GM12878 (cell line): Measurements from ENCODE around the gene MPZL1. TPM values are rescaled to one million over a fixed set of nuclear protein-coding genes. Genes with fewer than 3 reads are reported as not detected.

Experiments
- ASH2L ChIP-seq: fragments of 300-600, 200-600 bp; sonication (generic); IDR thresholded peaks from 2 replicates; pipeline ENCODE4 v1.6.1; 2017; ENCODE audit warnings: low read depth, mild to moderate bottlenecking, borderline replicate concordance
- CEBPZ ChIP-seq: fragments of 150-350 bp; IDR thresholded peaks from 2 replicates; pipeline ENCODE4 v1.6.1; 2016; ENCODE audit warnings: low read depth, low read length
- CUX1 ChIP-seq: IDR thresholded peaks from 2 replicates; pipeline ENCODE4 v1.6.1; 2012; ENCODE audit warnings: improper control_type of control experiment, low read depth, low read length; ENCODE audit not compliant: insufficient replicate concordance
- DPF2 ChIP-seq: fragments of 450-650 bp; IDR thresholded peaks from 2 replicates; pipeline ENCODE4 v1.6.1; 2017; ENCODE audit warnings: mild to moderate bottlenecking
- ELK1 ChIP-seq: IDR thresholded peaks from 2 replicates; pipeline ENCODE4 v1.6.1; 2012; ENCODE audit warnings: low read depth, low read length, improper control_type of control experiment
- FOS ChIP-seq: IDR thresholded peaks from 3 replicates; pipeline ENCODE4 v1.6.1; 2011; ENCODE audit warnings: borderline replicate concordance; ENCODE audit not compliant: insufficient read length; ENCODE audit errors: extremely low read depth
- HDGF ChIP-seq: fragments of 450-650 bp; IDR thresholded peaks from 2 replicates; pipeline ENCODE4 v1.6.1; 2016; ENCODE audit warnings: antibody characterized with exemption
- MTA3 ChIP-seq: IDR thresholded peaks from 2 replicates; pipeline ENCODE4 v1.6.1; 2012; ENCODE audit warnings: low read length, inconsistent platforms, borderline replicate concordance
- NBN ChIP-seq: fragments of 450-650 bp; IDR thresholded peaks from 2 replicates; pipeline ENCODE4 v1.6.1; 2016
- NFYA ChIP-seq: IDR thresholded peaks from 2 replicates; pipeline ENCODE4 v1.6.1; 2011; ENCODE audit warnings: low read depth, mild to moderate bottlenecking, low read length, improper control_type of control experiment, borderline replicate concordance
- NFYB ChIP-seq: IDR thresholded peaks from 2 replicates; pipeline ENCODE4 v1.6.1; 2011; ENCODE audit warnings: low read depth, mild to moderate bottlenecking, low read length, improper control_type of control experiment, moderate library complexity; ENCODE audit not compliant: insufficient read depth
- PBX3 ChIP-seq: IDR thresholded peaks from 2 replicates; pipeline ENCODE4 v1.6.1; 2011; ENCODE audit warnings: mild to moderate bottlenecking, low read depth, low read length, moderate library complexity; ENCODE audit not compliant: insufficient replicate concordance
- RELA ChIP-seq: fragments of 450-650 bp; IDR thresholded peaks from 2 replicates; pipeline ENCODE4 v1.8.0; 2014; ENCODE audit warnings: borderline replicate concordance; ENCODE audit not compliant: partially characterized antibody
- RFX5 ChIP-seq: IDR thresholded peaks from 2 replicates; pipeline ENCODE4 v1.6.1; 2011; ENCODE audit warnings: low read depth, low read length, improper control_type of control experiment
- TBL1XR1 ChIP-seq: IDR thresholded peaks from 2 replicates; pipeline ENCODE4 v1.6.1; 2012; ENCODE audit warnings: low read depth, low read length, improper control_type of control experiment
- WRNIP1 ChIP-seq: IDR thresholded peaks from 2 replicates; pipeline ENCODE4 v1.6.1; 2011; ENCODE audit warnings: low read depth, low read length, improper control_type of control experiment, borderline replicate concordance
- ZNF207 ChIP-seq: fragments of 450-650 bp; IDR thresholded peaks from 2 replicates; pipeline ENCODE4 v1.6.1; 2014; ENCODE audit warnings: antibody characterized with exemption, mild to moderate bottlenecking, borderline replicate concordance
- polyA plus RNA-seq, 11 experiments: library from polyadenylated mRNA; depleted of rRNA in 4 of 11; unstranded in 6 of 11; stranded (reverse) in 5 of 11; fragments of >200 nt; fragmentation: Nextera tagmentation in 4 of 11; fragmentation: Illumina TruSeq in 1 of 11; extraction: Ambion mirVana in 4 of 11; extraction: Trizol in 1 of 11; gene quantifications; 1 replicate in 1 of 11; 2 replicates in 10 of 11; pipeline versions ENCODE4 v1.2.1 to v1.2.3, GENCODE V29; 2011 to 2016; ENCODE audit warnings: inconsistent platforms in 2 of 11, missing spikeins in 2 of 11, low read depth in 1 of 11
- total RNA-seq, 4 experiments: library from RNA; depleted of rRNA in 3 of 4; stranded (reverse); fragments of >200 nt in 3 of 4; fragmentation: Illumina TruSeq in 1 of 4; extraction: Trizol in 1 of 4; gene quantifications; 2 replicates each; pipeline versions ENCODE4 v1.2.1 to v1.2.3, GENCODE V29; 2013 to 2021

MPZL1 gene
- total and polyA plus RNA-seq, 10 of the 15 experiments (the other 5 are each of a cell fraction or from before 2014, with no cell fraction given), result 9.8 to 60.9 (median 45.9) TPM

GRCh38 chr1:167720965-167721616 is 691 bp upstream of the MPZL1 start (continued):
- TF ChIP-seq NFYB (no peak), ELK1 (no peak), CEBPZ (no peak), RELA (no peak), PBX3 (no peak), WRNIP1 (no peak), HDGF (0 out of 2 replicates have a peak, but pooled peaks have one; percentile 50), ZNF207 (no peak), NBN (0 out of 2 replicates have a peak, but pooled peaks have one; percentile 59), MTA3 (no peak), RFX5 (no peak), NFYA (no peak), ASH2L (no peak), CUX1 (peak; percentile 16), FOS (no peak), DPF2 (no peak), TBL1XR1 (no peak)
